Neuronal stem cell (in vitro differentiated cells): Measurements from ENCODE around the gene RBM27.
"Not testable (repeated sequence)": the region's sequence is repeated elsewhere in the genome, so short reads cannot be mapped to it uniquely, and the experiment has no call there.

Experiments used
- DNase-seq: peaks from one replicate; pipeline ENCODE4 v3.0.0-alpha.2; 2013; ENCODE audit warnings: low spot score
- H2AFZ ChIP-seq: one replicate; pipeline ENCODE4 v1.6.1; 2013; ENCODE audit warnings: mild to moderate bottlenecking, low read length, inconsistent platforms
- H2AK5ac ChIP-seq: 2 replicates; pipeline ENCODE4 v1.6.1; 2013; ENCODE audit warnings: low read depth, mild to moderate bottlenecking, inconsistent platforms, low read length, moderate library complexity, mixed read lengths
- H2BK120ac ChIP-seq: 2 replicates; pipeline ENCODE4 v1.6.1; 2013; ENCODE audit warnings: low read depth, mild to moderate bottlenecking, inconsistent platforms, low read length, moderate library complexity, mixed read lengths
- H2BK12ac ChIP-seq: one replicate; pipeline ENCODE4 v1.6.1; 2013; ENCODE audit warnings: low read length, inconsistent platforms
- H2BK15ac ChIP-seq: 2 replicates; pipeline ENCODE4 v1.6.1; 2013; ENCODE audit warnings: mild to moderate bottlenecking, low read length, inconsistent platforms, mixed read lengths
- H2BK5ac ChIP-seq: one replicate; pipeline ENCODE4 v1.6.1; 2013; ENCODE audit warnings: inconsistent platforms, mild to moderate bottlenecking, low read length, moderate library complexity
- H3K14ac ChIP-seq: one replicate; pipeline ENCODE4 v1.6.1; 2013; ENCODE audit warnings: low read length, inconsistent platforms
- H3K18ac ChIP-seq: 2 replicates; pipeline ENCODE4 v1.6.1; 2013; ENCODE audit warnings: low read length, inconsistent platforms
- H3K23ac ChIP-seq: 2 replicates; pipeline ENCODE4 v1.6.1; 2013; ENCODE audit warnings: low read depth, mild to moderate bottlenecking, mixed read lengths, low read length, inconsistent platforms; ENCODE audit not compliant: poor library complexity
- H3K27ac ChIP-seq: replicated peaks from 3 replicates; pipeline ENCODE4 v1.5.1; 2013; ENCODE audit warnings: low read length, inconsistent platforms
- H3K27me3 ChIP-seq, 3 experiments: 2 replicates each; pipeline ENCODE4 v1.6.1; 2013; ENCODE audit warnings: low read length in 3 of 3, mild to moderate bottlenecking in 2 of 3, inconsistent platforms in 1 of 3, low read depth in 1 of 3, mixed read lengths in 1 of 3, moderate library complexity in 1 of 3; ENCODE audit not compliant: control insufficient read depth in 3 of 3, insufficient read depth in 3 of 3
- H3K36me3 ChIP-seq, 2 donors: replicated peaks in 1 of 2; 2 replicates each; pipeline ENCODE4 v1.6.1; 2013; ENCODE audit warnings: low read length in 2 of 2; ENCODE audit not compliant: control insufficient read depth in 2 of 2, insufficient read depth in 2 of 2
- H3K4ac ChIP-seq: 2 replicates; pipeline ENCODE4 v1.6.1; 2013; ENCODE audit warnings: inconsistent platforms, mild to moderate bottlenecking, low read length, moderate library complexity
- H3K4me1 ChIP-seq, 2 donors: 1 replicate in 1 of 2; 2 replicates in 1 of 2; pipeline ENCODE4 v1.6.1; 2013; ENCODE audit warnings: low read length in 2 of 2, low read depth in 1 of 2; ENCODE audit not compliant: control insufficient read depth in 2 of 2, insufficient read depth in 1 of 2
- H3K4me2 ChIP-seq: one replicate; pipeline ENCODE4 v1.6.1; 2013; ENCODE audit warnings: mild to moderate bottlenecking, low read length, inconsistent platforms; ENCODE audit not compliant: insufficient read depth, poor library complexity, severe bottlenecking
- H3K4me3 ChIP-seq, 2 donors: 2 replicates each; pipeline ENCODE4 v1.5.1; 2013; ENCODE audit warnings: low read length in 2 of 2, mild to moderate bottlenecking in 2 of 2, inconsistent platforms in 1 of 2, moderate library complexity in 1 of 2
- H3K79me1 ChIP-seq: one replicate; pipeline ENCODE4 v1.6.1; 2013; ENCODE audit warnings: low read depth, mild to moderate bottlenecking, inconsistent platforms, low read length, moderate library complexity
- H3K9ac ChIP-seq: one replicate; pipeline ENCODE4 v1.6.1; 2013; ENCODE audit warnings: mild to moderate bottlenecking, low read depth, low read length, inconsistent platforms; ENCODE audit not compliant: poor library complexity
- H3K9me3 ChIP-seq, 2 donors: replicated peaks in 1 of 2; 2 replicates each; pipeline versions ENCODE3 to v1.6.1; 2013; ENCODE audit warnings: low read length in 2 of 2, mild to moderate bottlenecking in 2 of 2, inconsistent platforms in 1 of 2, low read depth in 1 of 2, mixed read lengths in 1 of 2, moderate library complexity in 1 of 2; ENCODE audit not compliant: control insufficient read depth in 2 of 2, insufficient read depth in 1 of 2
- H4K8ac ChIP-seq: one replicate; pipeline ENCODE4 v1.6.1; 2013; ENCODE audit warnings: low read depth, mild to moderate bottlenecking, inconsistent platforms, low read length, moderate library complexity
- H4K91ac ChIP-seq: one replicate; pipeline ENCODE4 v1.6.1; 2013; ENCODE audit warnings: low read length, low read depth, mild to moderate bottlenecking, inconsistent platforms; ENCODE audit not compliant: poor library complexity
- WGBS, 2 donors: extraction: QIAGEN DNeasy Blood & Tissue Kit; methylation state at CpG; one replicate each; pipeline ENCODE4 v1.1.7; 2013; ENCODE audit warnings: missing lambda C conversion rate in 2 of 2, mixed read lengths in 1 of 2; ENCODE audit not compliant: insufficient read length in 2 of 2, insufficient replicate concordance in 1 of 2; ENCODE audit errors: extremely low coverage in 2 of 2; 5-methylcytosine and 5-hydroxymethylcytosine counted together

The RBM27 gene

GRCh38 chr5:146188358-146188757 is 15.0 kb upstream of the RBM27 start:
- Histone ChIP-seq H3K14ac (no peak overlapping the region), H3K9me3 (no peaks in the 10 kb centered on the region), H3K18ac (no peak overlapping the region), H3K4me3 (no peak overlapping the region), H3K27ac (no peak overlapping the region), H3K79me1 (no peaks in the 10 kb centered on the region), H3K9ac (no peak overlapping the region), H2BK120ac (no peak overlapping the region), H4K91ac (no peak overlapping the region), H3K36me3 (no peaks in the 10 kb centered on the region), H3K4ac (no peak overlapping the region), H2AFZ (no peak overlapping the region), H2BK12ac (no peak overlapping the region), H2AK5ac (no peak overlapping the region), H2BK15ac (no peak overlapping the region), H3K23ac (no peak overlapping the region), H3K27me3 (no peaks in the 10 kb centered on the region), H3K4me2 (no peak overlapping the region), H2BK5ac (no peak overlapping the region), H3K4me1 (no peaks in the 10 kb centered on the region), H4K8ac (no peak overlapping the region)
- DNase-seq = no peak
- WGBS, 2 donors = no CpG with 5 or more reads among the region's 1 CpG

GRCh38 chr5:146192571-146193043 is 10.8 kb upstream of the RBM27 start:
- H2AK5ac ChIP-seq = no peak overlapping the region
- no peak for DNase-seq
- H3K36me3 ChIP-seq = no peaks in the 10 kb centered on the region
- H2BK120ac ChIP-seq = no peak overlapping the region
- no peak overlapping the region for H2BK15ac ChIP-seq
- no peaks in the 10 kb centered on the region for H3K79me1 ChIP-seq
- no peaks in the 10 kb centered on the region for H3K4me1 ChIP-seq
- no peak overlapping the region for H3K18ac ChIP-seq
- H3K27ac ChIP-seq = no peak overlapping the region
- no peak overlapping the region for H3K4ac ChIP-seq
- H3K27me3 ChIP-seq = no peaks in the 10 kb centered on the region
- no peak overlapping the region for H3K9ac ChIP-seq
- no peak overlapping the region for H2BK12ac ChIP-seq
- no peaks in the 10 kb centered on the region for H3K9me3 ChIP-seq
- H3K23ac ChIP-seq = no peak overlapping the region
- no peak overlapping the region for H2BK5ac ChIP-seq
- H4K91ac ChIP-seq = no peak overlapping the region
- H3K14ac ChIP-seq = no peak overlapping the region
- H4K8ac ChIP-seq = no peak overlapping the region
- H3K4me3 ChIP-seq = no peak overlapping the region
- WGBS, 2 donors = no CpG with 5 or more reads among the region's 3 CpGs
- no peak overlapping the region for H3K4me2 ChIP-seq
- no peak overlapping the region for H2AFZ ChIP-seq

GRCh38 chr5:146193285-146193684 is 10.1 kb upstream of the RBM27 start:
- no peak overlapping the region for H4K91ac ChIP-seq
- no peak overlapping the region for H3K27ac ChIP-seq
- no peak overlapping the region for H4K8ac ChIP-seq
- H3K23ac ChIP-seq = no peak overlapping the region
- H3K79me1 ChIP-seq = no peaks in the 10 kb centered on the region
- no peak overlapping the region for H2BK12ac ChIP-seq
- no peaks in the 10 kb centered on the region for H3K27me3 ChIP-seq
- H3K36me3 ChIP-seq = no peaks in the 10 kb centered on the region
- no peak overlapping the region for H2BK5ac ChIP-seq
- no peak overlapping the region for H3K4me2 ChIP-seq
- H3K14ac ChIP-seq = no peak overlapping the region
- no peak overlapping the region for H3K9ac ChIP-seq
- H2BK120ac ChIP-seq = no peak overlapping the region
- H2BK15ac ChIP-seq = no peak overlapping the region
- H2AK5ac ChIP-seq = no peak overlapping the region
- no peak overlapping the region for H3K4ac ChIP-seq
- no peaks in the 10 kb centered on the region for H3K4me1 ChIP-seq
- H3K4me3 ChIP-seq = no peak overlapping the region
- no peak overlapping the region for H3K18ac ChIP-seq
- no peaks in the 10 kb centered on the region for H3K9me3 ChIP-seq
- no peak for DNase-seq
- no peak overlapping the region for H2AFZ ChIP-seq
- WGBS, 2 donors = no CpG with 5 or more reads among the region's 1 CpG

GRCh38 chr5:146194997-146195396 is 8.4 kb upstream of the RBM27 start:
- not testable (repeated sequence) for H2BK5ac ChIP-seq, H3K23ac ChIP-seq, H3K4me3 ChIP-seq, H2AFZ ChIP-seq, H3K4me2 ChIP-seq, H3K36me3 ChIP-seq, H3K4me1 ChIP-seq, H3K27me3 ChIP-seq, H3K9me3 ChIP-seq, H3K9ac ChIP-seq, H4K8ac ChIP-seq, DNase-seq, H2BK15ac ChIP-seq, H3K79me1 ChIP-seq, H3K4ac ChIP-seq, H2AK5ac ChIP-seq, H4K91ac ChIP-seq, H3K18ac ChIP-seq, H2BK12ac ChIP-seq, H3K14ac ChIP-seq, H2BK120ac ChIP-seq, H3K27ac ChIP-seq
- WGBS, 2 donors = no CpG with 5 or more reads among the region's 4 CpGs
